C1 segment of cervical spinal cord (tissue), 14 donors: Measurements from ENCODE around the gene RABGAP1L.
A peak's percentile ranks its signal among the peaks of the same experiment; 100 is the strongest.
"Not testable (repeated sequence)": the region's sequence is repeated elsewhere in the genome, so short reads cannot be mapped to it uniquely, and the experiment has no call there.

Source experiments
- DNase-seq, 14 donors: peaks; one replicate each; lab custom pipeline; 2025; lab: John Stamatoyannopoulos, UW

Gene RABGAP1L

DNA sequence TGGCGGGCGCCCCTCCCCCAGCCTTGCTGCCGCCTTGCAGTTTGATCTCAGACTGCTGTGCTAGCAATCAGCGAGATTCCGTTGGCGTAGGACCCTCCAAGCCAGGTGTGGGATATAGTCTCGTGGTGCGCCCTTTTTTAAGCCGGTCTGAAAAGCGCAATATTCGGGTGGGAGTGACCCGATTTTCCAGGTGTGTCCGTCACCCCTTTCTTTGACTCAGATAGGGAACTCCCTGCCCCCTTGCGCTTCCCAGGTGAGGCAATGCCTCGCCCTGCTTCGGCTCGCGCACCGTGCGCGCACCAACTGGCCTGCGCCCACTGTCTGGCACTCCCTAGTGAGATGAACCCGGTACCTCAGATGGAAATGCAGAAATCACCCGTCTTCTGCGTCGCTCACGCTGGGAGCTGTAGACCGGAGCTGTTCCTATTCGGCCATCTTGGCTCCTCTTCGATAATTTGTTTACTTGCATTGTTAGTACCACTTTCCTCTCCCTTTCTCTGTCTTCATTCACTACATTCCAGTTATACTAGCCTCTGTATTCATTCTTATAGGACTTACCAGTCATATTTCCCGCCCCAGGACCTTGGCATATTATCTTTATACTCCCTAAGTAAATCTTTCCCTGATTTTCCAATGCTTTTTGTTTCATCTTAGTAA is 79.7 kb downstream of the RABGAP1L start:
- not testable (repeated sequence) for DNase-seq

DNA sequence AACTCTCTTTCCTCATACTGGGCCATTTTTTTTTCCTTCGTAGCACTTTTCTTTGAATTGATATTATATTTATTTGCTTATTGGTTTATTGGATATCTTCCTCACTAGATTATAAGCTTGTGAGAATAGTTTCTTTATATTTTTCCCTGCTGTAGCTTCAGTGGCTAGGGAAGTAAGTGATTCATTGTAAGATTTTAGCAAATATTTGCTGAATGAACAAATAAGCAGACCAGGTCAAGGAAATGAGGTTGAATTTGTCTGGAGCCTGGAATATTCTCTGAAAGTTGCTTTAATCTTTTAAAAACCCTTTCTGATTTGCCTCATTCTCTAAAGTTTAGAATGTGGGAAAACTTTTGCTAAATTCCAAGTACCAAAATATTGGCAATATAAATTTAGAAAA is 80.2 kb downstream of the RABGAP1L start:
- no peak for DNase-seq

DNA sequence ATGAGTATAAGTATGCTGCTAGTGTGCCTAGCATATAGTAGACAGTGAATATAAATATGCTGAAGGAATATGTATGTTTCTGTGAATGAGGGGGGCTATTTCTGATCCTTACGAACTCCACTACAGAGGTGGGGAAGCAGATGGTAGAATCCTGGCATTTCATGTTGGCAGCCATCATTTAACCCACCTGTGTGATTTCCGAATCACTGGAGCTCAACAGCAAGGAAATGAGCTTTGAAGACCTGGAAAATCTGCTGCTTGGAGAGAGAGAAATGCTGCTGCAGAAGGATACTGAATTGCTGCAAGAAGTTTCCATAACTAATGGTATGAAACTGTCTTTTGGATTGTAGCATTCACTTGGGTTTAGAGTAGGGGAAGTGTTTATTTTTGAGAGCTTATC is 83.5 kb downstream of the RABGAP1L start:
- peak in 1 of 14 donors; percentile 72 for DNase-seq

DNA sequence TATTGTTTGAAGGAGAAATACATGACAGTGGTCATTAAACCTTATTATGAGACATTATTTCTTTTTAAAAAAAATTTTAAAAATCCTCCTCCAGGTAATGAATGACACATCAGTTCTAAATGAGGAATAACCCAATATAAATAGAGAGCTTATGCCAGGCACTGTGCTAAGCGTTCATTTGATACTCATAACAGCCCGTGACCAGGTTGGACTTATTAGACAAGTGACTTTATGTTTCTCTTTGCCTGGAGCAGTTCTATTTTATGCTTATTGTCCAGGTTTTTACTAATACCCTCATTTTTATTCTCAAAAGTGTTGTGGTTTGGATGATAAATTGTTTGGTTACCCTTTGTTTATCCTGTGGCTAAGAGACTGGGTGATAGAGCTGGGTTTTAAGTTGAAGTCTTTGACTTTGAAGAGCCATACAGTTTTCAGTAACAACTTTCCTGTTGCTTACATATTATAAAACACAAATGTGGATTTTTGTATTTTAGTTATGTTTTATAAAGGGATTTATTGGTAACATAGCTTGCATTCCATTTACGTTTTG is 84.2 kb downstream of the RABGAP1L start:
- DNase-seq, result no peak

DNA sequence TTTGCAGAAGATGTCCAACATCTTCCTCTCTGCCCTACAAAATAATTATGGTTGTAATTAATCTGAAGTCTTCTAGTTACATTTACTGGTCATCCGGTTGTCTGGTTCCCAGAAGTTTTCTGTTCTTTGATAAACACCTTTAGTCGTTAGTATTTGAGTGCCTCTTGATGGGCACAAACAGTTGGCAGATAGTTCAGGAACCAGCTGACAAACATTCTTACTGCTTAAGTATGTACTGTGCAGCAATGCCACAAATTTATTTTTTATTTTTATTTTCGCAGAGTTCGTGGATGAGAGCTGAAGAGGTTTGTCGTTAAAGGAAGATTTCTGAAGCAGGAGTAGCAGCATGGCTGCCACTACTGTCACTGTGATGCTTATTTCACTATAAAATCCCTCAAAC is 84.7 kb downstream of the RABGAP1L start:
- DNase-seq, result no peak

DNA sequence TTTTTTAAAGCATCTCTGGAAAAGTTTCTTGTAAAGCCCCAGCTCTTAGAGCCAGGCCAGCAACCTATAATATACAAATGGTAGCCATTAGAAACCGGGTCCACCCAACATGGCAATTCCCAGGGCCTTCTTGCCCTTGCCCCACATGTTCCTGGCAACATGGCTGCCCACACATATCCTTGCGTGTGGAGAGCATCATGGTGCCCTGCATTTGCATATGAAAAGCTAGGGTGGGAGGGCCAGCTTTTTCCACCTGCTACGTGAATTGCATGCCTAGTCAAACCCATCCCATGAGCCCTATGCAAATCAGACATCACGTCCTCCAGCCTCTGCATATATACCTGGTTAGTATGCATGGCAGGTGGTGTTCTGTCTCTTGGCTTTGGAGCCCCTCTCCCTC is 88.2 kb downstream of the RABGAP1L start:
- DNase-seq, result no peak

DNA sequence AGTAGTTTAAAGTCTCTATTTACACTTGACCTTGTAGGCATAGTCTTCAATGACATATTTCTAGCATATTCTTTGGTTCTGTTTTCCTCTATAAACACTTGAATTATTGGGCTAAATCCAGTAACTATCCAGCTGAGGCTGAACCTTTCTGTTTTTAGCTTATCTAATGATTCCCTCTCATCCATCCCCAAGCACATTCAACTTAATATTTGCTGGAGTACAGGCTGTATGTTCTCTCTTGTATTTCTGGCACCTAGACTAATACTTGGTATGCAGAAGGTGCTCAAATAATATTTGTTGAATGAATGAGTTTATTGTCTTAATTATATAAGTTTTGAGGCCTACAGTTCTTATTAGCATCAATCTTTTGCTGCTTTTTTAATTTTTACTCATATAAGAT is 88.7 kb downstream of the RABGAP1L start:
- no peak for DNase-seq

DNA sequence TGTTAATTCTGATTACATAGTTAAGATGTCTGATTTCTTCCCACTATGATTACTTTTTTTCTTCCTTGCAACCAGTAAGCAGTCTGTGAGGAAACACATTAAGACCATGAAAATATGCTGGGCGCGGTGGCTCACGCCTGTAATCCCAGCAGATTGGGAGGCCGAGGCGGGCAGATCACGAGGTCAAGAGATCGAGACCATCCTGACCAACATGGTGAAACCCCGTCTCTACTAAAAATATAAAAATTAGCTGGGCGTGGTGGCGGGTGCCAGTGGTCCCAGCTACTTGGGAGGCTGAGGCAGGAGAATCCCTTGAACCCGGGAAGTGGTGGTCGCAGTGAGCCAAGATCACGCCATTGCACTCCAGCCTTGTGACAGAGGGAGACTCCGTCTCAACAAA is 97.1 kb downstream of the RABGAP1L start:
- DNase-seq, result not testable (repeated sequence)

DNA sequence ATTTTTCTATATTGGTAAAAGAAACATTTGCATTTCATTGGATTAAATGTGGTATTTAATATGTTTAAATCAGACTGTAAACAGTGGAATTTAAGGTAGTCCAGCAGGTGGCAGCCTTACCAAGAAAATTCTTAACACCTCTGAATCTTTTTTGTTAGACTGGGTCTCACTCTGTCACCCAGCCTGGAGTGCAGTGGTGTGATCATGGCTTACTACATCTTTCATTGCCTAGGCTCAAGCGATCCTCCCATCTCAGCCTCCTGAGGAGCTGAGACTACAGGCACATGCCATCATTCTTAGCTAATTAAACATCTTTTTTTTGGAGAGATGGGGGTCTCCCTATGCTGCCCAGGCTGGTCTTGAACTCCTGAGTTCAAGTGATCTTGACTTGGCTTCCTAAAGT is 98.8 kb downstream of the RABGAP1L start:
- DNase-seq, result peak in 3 of 14 donors; percentile 0 to 12 (median 1)

DNA sequence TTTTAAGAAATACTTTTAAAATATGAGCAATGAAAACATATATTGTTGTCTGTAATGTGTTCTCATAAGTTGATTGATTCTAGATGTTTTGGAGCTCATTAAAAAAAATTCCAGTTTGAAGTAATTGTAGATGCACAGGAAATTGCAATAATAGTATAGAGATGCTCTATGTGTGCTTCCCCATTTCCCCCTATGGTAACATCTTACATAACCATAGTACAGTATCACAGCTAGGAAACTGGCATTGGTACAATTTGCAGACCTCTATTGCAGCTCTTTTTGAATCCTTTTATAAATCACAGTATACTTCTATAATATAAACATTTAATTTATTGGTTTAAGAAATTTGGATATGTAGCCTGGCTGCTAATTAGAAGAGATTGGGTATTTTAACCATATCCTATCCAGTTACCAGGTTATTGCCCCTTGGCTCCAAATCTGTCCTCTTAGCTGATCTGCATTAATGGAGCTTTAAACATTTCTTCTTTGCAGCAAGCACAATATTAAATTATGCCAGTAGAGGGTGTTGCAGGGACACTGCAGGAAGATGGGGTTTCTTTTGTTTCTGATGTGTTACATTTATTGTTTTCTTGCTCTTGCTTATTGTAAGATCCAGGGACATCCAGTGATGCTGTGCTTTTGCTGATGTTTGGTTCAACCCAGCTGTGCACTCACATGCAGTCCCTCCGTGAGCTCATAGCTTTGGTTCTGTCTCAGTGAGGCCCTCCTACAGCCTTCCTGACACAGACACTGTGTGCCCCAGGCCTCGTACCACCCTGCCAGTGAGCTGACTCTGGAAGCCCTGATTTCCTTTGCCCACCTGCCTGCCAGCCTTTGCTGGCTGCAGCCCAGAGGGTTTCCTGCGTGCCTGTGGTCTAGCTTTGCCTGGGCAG is 103.3 kb downstream of the RABGAP1L start:
- peak in 12 of 14 donors; percentile 14 to 81 (median 32) for DNase-seq

DNA sequence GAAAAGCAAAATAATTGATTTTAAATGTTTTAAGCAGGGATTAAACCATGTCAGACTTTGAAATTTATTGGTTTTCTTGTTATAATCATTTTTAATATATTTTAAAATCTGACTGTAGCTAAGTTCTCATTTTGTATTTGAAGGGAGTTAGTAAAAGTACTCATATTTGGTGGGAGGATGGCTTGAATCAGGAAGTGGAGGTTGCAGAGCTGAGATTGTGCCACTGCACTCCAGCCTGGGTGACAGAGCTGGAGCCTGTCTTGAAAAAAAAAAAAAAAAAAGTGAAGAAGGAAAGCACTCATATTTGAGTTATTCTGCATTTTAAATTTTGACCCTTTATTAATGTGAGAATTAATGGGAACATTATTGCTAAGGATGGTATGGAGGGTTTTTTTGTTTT is 106.0 kb downstream of the RABGAP1L start:
- no peak for DNase-seq

DNA sequence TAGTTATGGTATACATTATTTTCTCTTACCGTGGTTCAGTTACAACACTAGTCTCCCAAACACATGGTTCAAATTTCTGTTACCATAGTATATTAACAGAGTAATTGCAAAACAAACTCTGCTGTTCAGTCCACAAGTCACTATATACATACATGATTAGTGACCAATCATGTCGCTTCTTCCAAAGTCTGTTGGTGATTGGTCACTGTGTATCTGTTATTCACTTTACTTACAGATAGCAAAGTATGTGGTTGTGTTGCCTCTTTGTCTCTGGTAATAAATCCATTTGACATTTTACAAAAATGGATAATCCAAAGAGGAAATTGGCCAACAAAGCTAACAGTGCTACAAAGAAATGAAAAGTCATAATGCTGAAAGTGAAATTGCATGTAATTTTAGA is 107.2 kb downstream of the RABGAP1L start:
- DNase-seq, result no peak

DNA sequence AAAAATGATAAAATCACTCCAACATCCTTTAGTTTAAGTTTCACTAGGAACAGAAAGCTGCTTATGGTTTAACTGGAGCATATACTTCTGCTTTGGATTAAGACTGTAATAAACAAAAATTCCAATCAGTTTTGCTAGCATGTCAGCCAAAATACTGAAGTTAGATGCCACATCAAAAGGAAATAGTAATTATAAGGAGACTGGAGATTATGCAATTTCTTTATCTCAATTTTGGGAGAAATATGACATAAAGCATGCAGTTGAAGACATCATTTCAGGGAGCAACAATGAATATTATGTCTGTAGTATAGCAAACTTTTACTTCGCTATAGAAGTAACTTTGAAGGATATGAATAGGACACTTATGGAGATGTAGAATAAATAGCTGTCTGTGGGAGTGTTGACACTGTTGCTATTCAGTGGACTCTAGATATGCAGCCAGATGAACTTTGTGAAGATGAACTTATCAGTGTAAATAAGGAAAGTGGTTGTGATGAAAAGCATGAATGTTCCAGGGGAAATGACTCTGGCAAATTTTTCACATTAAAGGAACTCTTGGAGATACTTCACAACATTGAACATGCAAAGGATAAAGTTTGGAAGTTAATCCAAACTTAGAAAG is 107.8 kb downstream of the RABGAP1L start:
- DNase-seq, result no peak

DNA sequence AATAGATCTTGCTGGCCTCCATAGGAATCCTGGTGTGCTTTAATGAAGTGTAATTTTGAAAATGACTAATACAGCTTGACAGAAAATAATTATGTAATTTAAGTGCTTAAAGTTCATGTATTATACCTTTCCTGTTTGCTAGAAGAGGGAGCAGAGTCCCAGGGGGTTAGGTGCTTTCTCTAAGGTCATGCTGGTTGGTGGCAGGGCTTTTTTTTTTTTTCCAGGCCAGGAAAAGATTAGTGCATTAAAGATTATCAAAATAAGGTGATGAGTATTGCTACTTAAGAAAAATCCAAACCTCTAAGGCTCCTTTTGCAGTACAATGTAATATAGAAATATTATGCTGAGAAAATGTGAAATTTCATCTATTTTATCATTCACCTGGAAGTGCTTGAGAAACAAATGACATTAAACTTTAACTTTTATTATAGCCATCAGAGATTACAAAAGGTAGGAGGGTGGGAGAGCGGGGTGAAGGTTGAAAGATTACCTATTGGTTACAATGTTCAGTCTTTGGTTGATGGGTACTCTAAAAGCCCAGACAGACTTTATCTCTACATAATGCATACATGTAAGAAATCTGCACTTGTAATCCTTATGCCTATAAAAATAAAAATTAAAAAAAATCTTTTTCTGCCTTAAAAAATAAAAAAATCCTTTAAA is 110.8 kb downstream of the RABGAP1L start:
- DNase-seq, result no peak

DNA sequence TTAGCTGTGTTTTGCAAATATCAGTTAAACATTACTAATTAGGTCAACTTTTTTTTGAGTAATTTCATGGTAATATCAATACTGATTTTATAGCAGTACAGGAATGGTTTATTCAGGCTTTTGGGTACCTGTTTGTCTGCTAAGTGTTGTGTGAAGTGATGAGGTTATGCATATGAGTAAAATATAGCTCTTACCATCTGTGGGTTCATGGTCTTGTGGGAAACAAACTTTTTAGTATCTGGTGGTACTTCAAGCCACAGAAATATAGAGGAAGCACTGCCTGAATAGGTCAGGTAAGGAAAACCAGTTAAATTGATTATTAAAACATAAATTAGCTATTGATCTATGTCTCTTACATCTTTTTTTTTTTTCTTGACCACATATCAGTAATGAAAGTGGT is 113.9 kb downstream of the RABGAP1L start:
- no peak for DNase-seq

DNA sequence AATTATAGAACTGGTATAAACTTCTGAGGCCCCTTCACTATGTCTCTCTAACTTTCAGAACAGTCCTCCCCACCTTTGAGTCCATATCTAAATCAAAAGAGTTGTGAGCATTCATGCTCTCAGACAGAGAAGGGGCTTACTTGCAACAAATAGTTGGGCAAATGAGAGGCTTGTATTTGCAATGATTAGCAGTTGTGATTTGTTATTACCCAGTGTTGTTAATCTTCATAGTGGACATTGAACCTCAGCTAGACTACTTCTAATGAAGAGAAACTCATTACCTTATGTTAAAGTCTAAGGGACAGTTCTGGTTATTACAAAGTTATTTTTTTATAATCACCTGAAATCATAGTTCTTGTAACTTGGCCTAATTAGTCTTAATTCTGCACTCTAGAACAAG is 114.5 kb downstream of the RABGAP1L start:
- DNase-seq, result no peak

DNA sequence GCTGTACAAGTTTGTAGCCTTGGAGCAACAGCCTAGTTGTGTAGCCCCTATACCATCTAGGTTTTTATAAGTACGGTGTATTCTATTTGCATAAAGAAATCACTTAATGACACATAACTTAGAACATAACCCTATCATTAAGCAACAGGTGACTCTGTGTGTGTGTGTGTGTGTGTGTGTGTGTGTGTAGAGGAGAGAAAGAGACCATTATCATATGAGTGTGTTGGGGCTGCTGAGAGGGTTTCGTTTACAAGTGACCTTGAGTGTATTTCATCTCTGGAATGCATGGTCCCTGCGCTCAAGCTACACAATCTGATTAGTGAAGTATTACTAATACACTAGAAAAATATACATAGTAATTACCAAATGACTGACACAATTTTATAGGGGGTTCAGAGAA is 115.1 kb downstream of the RABGAP1L start:
- DNase-seq, result no peak

DNA sequence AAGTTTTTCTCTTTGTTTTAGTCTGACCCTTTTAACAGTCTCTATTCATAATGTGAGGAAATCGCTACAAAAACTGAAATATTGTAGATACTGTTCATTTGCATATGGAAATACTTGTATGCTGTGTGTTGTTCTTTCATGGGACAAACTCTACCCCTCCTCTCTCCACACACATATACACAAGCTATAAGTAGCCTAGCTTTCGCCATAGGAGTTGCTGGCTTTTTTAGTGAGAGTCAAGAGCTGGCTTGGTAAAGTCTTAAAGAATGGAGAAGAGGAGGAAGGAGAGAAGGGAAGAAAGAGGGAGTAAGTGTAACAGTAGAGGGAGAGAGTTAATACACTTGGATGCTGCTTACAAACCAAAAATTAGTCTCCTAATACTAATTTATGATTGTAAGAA is 115.6 kb downstream of the RABGAP1L start:
- DNase-seq, result no peak

DNA sequence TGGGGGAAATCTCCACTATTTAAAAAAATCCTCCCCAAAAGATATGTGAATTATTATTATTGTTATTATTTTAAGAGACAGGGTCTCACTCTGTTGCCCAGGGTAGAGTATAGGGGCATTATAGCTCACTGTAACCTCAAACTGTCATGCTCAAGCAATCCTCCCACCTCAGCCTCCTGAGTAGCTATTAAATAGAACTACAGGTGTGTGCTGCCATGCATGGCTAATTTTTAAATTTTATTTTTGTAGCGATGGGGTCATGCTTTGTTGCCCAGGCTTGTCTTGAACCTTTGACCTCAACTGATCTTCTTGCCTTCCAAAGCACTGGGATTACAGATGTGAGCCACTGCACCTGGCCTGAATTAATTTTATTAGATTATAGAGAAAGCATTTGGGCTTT is 116.8 kb downstream of the RABGAP1L start:
- no peak for DNase-seq

DNA sequence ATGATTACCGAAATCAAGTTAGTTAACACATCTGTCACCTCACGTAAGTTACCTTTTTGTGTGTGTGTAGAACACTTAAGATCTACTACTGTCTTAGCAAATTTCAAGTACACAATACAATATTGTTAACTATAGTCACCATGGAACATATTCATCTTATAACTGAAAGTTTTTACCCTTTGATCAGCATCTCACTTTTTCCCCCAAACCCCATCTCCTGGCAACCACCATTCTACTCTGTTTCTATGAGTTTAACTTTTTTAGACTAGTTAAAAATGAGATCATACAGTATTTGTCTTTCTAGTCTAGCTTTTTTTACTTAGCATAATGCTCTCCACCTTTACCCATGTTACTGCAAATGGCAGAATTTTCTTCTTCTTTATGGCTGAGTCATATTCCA is 124.7 kb downstream of the RABGAP1L start:
- DNase-seq, result no peak

DNA sequence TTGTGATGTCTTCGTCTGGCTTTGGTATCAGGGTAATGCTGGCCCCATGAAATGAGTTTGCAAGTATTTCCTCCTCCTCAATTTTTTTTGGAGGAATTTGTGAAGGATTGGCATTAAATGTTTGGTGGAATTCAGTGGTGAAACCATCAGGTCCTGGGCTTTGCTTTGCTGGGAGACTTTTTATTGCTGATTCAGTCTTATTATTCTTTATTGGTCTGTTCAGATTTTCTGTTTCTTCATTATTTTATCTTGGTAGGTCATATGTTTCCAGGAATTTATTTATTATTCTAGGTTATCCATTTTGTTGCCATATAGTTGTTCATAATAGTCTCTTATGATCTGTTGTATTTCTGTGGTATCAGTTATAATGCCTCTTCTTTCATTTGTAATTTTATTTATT is 126.7 kb downstream of the RABGAP1L start:
- no peak for DNase-seq
